Right cardiac atrium (tissue), 5 donors: Measurements from ENCODE around the gene CLSTN2. TPM values are rescaled to one million over a fixed set of nuclear protein-coding genes. Genes with fewer than 3 reads are reported as not detected.

Experiments
- ATAC-seq, 2 donors: fragments of 200-7000 bp; cut with Tn5 transposase; one replicate each; pipeline versions ENCODE4 v1.8.0 to v1.9.1; 2020; ENCODE audit warnings: moderate library complexity in 2 of 2, mild to moderate bottlenecking in 1 of 2
- DNase-seq, 3 donors: peaks; one replicate each; pipeline ENCODE4 v3.0.0-alpha.2; 2020
- H3K27ac ChIP-seq: one replicate; pipeline ENCODE4 v1.5.1; 2013; ENCODE audit warnings: mild to moderate bottlenecking, low read length, control low read depth, moderate library complexity
- H3K27me3 ChIP-seq: one replicate; pipeline ENCODE4 v1.6.1; 2013; ENCODE audit not compliant: control insufficient read depth, insufficient read depth
- H3K4me1 ChIP-seq: one replicate; pipeline ENCODE4 v1.6.1; 2013; ENCODE audit warnings: low read length; ENCODE audit not compliant: control insufficient read depth, insufficient read depth
- H3K4me3 ChIP-seq: one replicate; pipeline ENCODE4 v1.5.1; 2013; ENCODE audit warnings: low read length, control low read depth
- H3K9me3 ChIP-seq: one replicate; pipeline ENCODE4 v1.6.1; 2013; ENCODE audit warnings: low read length; ENCODE audit not compliant: control insufficient read depth
- WGBS: extraction: QIAGEN DNeasy Blood & Tissue Kit; methylation state at CpG from one replicate; pipeline ENCODE4 v1.1.7; 2013; 5-methylcytosine and 5-hydroxymethylcytosine counted together
- intact Hi-C, 4 donors: fragments of 100-400 bp; cut with DNase I; formaldehyde crosslinking; loops; one replicate each; pipeline versions ENCODE4 v1.11.0 to v1.14.0; 2022 to 2023
- polyA plus RNA-seq: library from polyadenylated mRNA; stranded (reverse); fragments of 200-250 nt; gene quantifications from one replicate; pipeline ENCODE4 v1.2.3, GENCODE V29; 2013
- total RNA-seq, 4 donors: library from RNA; stranded (reverse); fragmentation: NEBNext Ultra II Directional; extraction: Animal tissue kit (Norgen Biotek cat#: 25700); gene quantifications; one replicate each; pipeline ENCODE4 v1.2.1, GENCODE V29; 2021
- donor health status: healthy with polysubstance abuse.
- donor health status: DM: no; HTN: yes; CAD: no.
- donor health status: DM: no; HTN: no; CAD: no.
- donor health status: DM: no; HTN: yes; CAD: no; lungs with severe emphysema.
- donor health status: DM: yes; HTN: yes; CAD: no.

Gene CLSTN2
- total and polyA plus RNA-seq, 5 donors, result 3.7 to 31.5 (median 24.8) TPM

- H3K9me3 ChIP-seq, result no peaks in the 10 kb centered on the region
- intact Hi-C loops, result no loop called here
- H3K4me3 ChIP-seq, result no peak overlapping the region
- no peaks in the 10 kb centered on the region for H3K27me3 ChIP-seq
- H3K27ac ChIP-seq, result no peak overlapping the region
- H3K4me1 ChIP-seq, result no peaks in the 10 kb centered on the region
- WGBS, result 83% methylated on average over 3 of the region's 3 CpGs
- no peak for DNase-seq
- ATAC-seq, result no peak
Observed at GRCh38 chr3:140394488-140395133, 459.6 kb downstream of the CLSTN2 start.

- 73% methylated on average over 5 of the region's 5 CpGs for WGBS
- Histone ChIP-seq H3K27me3 (no peaks in the 10 kb centered on the region), H3K27ac (no peak overlapping the region), H3K9me3 (no peaks in the 10 kb centered on the region), H3K4me1 (no peaks in the 10 kb centered on the region), H3K4me3 (no peak overlapping the region)
- no peak for DNase-seq
- intact Hi-C loops, result no loop called here
- ATAC-seq, result peak; percentile 62 to 70
Observed at GRCh38 chr3:140395134-140396075, 460.4 kb downstream of the CLSTN2 start.

GRCh38 chr3:140396110-140396509 is 461.1 kb downstream of the CLSTN2 start:
- WGBS, result 49% methylated on average over 3 of the region's 3 CpGs
- no peaks in the 10 kb centered on the region for H3K9me3 ChIP-seq
- H3K27me3 ChIP-seq, result no peaks in the 10 kb centered on the region
- no peak overlapping the region for H3K4me3 ChIP-seq
- no peaks in the 10 kb centered on the region for H3K4me1 ChIP-seq
- H3K27ac ChIP-seq, result no peak overlapping the region
- DNase-seq (no peak), ATAC-seq (no peak)
- intact Hi-C loops, result no loop called here

- no peaks in the 10 kb centered on the region for H3K4me1 ChIP-seq
- intact Hi-C loops, result no loop called here
- H3K9me3 ChIP-seq, result no peaks in the 10 kb centered on the region
- ATAC-seq (no peak), DNase-seq (no peak)
- no peak overlapping the region for H3K27ac ChIP-seq
- no peaks in the 10 kb centered on the region for H3K27me3 ChIP-seq
- H3K4me3 ChIP-seq, result no peak overlapping the region
Observed at GRCh38 chr3:140397847-140398246, 462.9 kb downstream of the CLSTN2 start.

- DNase-seq (no peak), ATAC-seq (peak; percentile 47 to 60)
- H3K27me3 ChIP-seq, result no peaks in the 10 kb centered on the region
- H3K9me3 ChIP-seq, result no peaks in the 10 kb centered on the region
- no peak overlapping the region for H3K4me3 ChIP-seq
- H3K4me1 ChIP-seq, result no peaks in the 10 kb centered on the region
- 59% methylated on average over 2 of the region's 2 CpGs for WGBS
- intact Hi-C loops, result no loop called here
- H3K27ac ChIP-seq, result no peak overlapping the region
Observed at GRCh38 chr3:140398387-140398786, 463.4 kb downstream of the CLSTN2 start.

GRCh38 chr3:140399871-140400270 is 464.9 kb downstream of the CLSTN2 start:
- DNase-seq (no peak), ATAC-seq (no peak)
- H3K27ac ChIP-seq, result no peak overlapping the region
- no peaks in the 10 kb centered on the region for H3K4me1 ChIP-seq
- no peaks in the 10 kb centered on the region for H3K27me3 ChIP-seq
- 62% methylated on average over 2 of the region's 2 CpGs for WGBS
- no peaks in the 10 kb centered on the region for H3K9me3 ChIP-seq
- intact Hi-C loops, result no loop called here
- H3K4me3 ChIP-seq, result no peak overlapping the region

GRCh38 chr3:140403079-140403478 is 468.1 kb downstream of the CLSTN2 start:
- WGBS, result 80% methylated on average over 2 of the region's 2 CpGs
- ATAC-seq (no peak), DNase-seq (no peak)
- intact Hi-C loops, result no loop called here
- Histone ChIP-seq H3K27ac (no peak overlapping the region), H3K4me3 (no peak overlapping the region), H3K4me1 (no peaks in the 10 kb centered on the region), H3K9me3 (no peaks in the 10 kb centered on the region), H3K27me3 (no peaks in the 10 kb centered on the region)

- Histone ChIP-seq H3K27me3 (no peaks in the 10 kb centered on the region), H3K4me3 (no peak overlapping the region), H3K4me1 (no peaks in the 10 kb centered on the region), H3K27ac (no peak overlapping the region), H3K9me3 (no peaks in the 10 kb centered on the region)
- no peak for DNase-seq
- no peak for ATAC-seq
- 78% methylated on average over 6 of the region's 6 CpGs for WGBS
- intact Hi-C loops, result no loop called here
Observed at GRCh38 chr3:140403608-140404007, 468.6 kb downstream of the CLSTN2 start.

GRCh38 chr3:140406655-140407054 is 471.7 kb downstream of the CLSTN2 start:
- Histone ChIP-seq H3K27ac (no peak overlapping the region), H3K4me3 (no peak overlapping the region), H3K4me1 (no peaks in the 10 kb centered on the region), H3K9me3 (no peaks in the 10 kb centered on the region), H3K27me3 (no peaks in the 10 kb centered on the region)
- intact Hi-C loops, result no loop called here
- no peak for DNase-seq
- ATAC-seq, result no peak

GRCh38 chr3:140408252-140408651 is 473.3 kb downstream of the CLSTN2 start:
- Histone ChIP-seq H3K27me3 (no peaks in the 10 kb centered on the region), H3K27ac (no peak overlapping the region), H3K4me1 (no peaks in the 10 kb centered on the region), H3K9me3 (no peaks in the 10 kb centered on the region), H3K4me3 (no peak overlapping the region)
- intact Hi-C loops, result no loop called here
- ATAC-seq (no peak), DNase-seq (no peak)
- 81% methylated on average over 3 of the region's 3 CpGs for WGBS

- Histone ChIP-seq H3K4me3 (no peak overlapping the region), H3K4me1 (peaks cover 5% of the 10 kb centered on the region), H3K27ac (no peak overlapping the region), H3K9me3 (no peaks in the 10 kb centered on the region), H3K27me3 (no peaks in the 10 kb centered on the region)
- intact Hi-C loops, result no loop called here
- ATAC-seq, result no peak
- no peak for DNase-seq
- WGBS, result 61% methylated on average over 3 of the region's 3 CpGs
Observed at GRCh38 chr3:140416666-140417065, 481.7 kb downstream of the CLSTN2 start.
